NCI-H2171 (cell line): ENCODE results near the gene HMGXB3.

Experiments
- DNase-seq: peaks from one replicate; lab custom pipeline; 2025; lab: John Stamatoyannopoulos, UW

The HMGXB3 gene

GRCh38 chr5:150000256-150000989, at the start of gene HMGXB3, which contains the start of gene TIGD6:
TSS of gene HMGXB3 (plus strand) at chr5:150000739. CDS start at chr5:150004853, 4,114 bp downstream.
TSS of gene TIGD6 (minus strand) at chr5:150000654. CDS start at chr5:149996348, 4,306 bp downstream.
- DNase-seq = peak; percentile 72

- no peak for DNase-seq
These were observed 49.3 kb upstream of the HMGXB3 start for GRCh38 chr5:149951138-149951749.

GRCh38 chr5:149953436-149954121, 47.0 kb upstream of the HMGXB3 start:
- no peak for DNase-seq

- DNase-seq = no peak
These were observed 45.7 kb upstream of the HMGXB3 start for GRCh38 chr5:149954798-149955197.

GRCh38 chr5:149956685-149957084, 43.9 kb upstream of the HMGXB3 start:
- no peak for DNase-seq

- no peak for DNase-seq
These were observed 42.7 kb upstream of the HMGXB3 start for GRCh38 chr5:149957855-149958254.

GRCh38 chr5:149959406-149960236, 40.9 kb upstream of the HMGXB3 start:
- DNase-seq = no peak

- DNase-seq = peak; percentile 84
These were observed 40.0 kb upstream of the HMGXB3 start, which contains the start of gene SLC26A2 for GRCh38 chr5:149960272-149961185. TSS of gene SLC26A2 (plus strand) at chr5:149960758. CDS start at chr5:149977653, 16,895 bp downstream.

- DNase-seq = no peak
These were observed 39.3 kb upstream of the HMGXB3 start for GRCh38 chr5:149961186-149961685.

- DNase-seq = no peak
These were observed 38.6 kb upstream of the HMGXB3 start for GRCh38 chr5:149961957-149962409.

- no peak for DNase-seq
These were observed 37.8 kb upstream of the HMGXB3 start for GRCh38 chr5:149962601-149963300.

- DNase-seq = no peak
These were observed 36.8 kb upstream of the HMGXB3 start for GRCh38 chr5:149963729-149964128.

GRCh38 chr5:149966946-149967345, 33.6 kb upstream of the HMGXB3 start:
- DNase-seq = no peak

- no peak for DNase-seq
These were observed 31.2 kb upstream of the HMGXB3 start for GRCh38 chr5:149969181-149969930.

- no peak for DNase-seq
These were observed 25.1 kb upstream of the HMGXB3 start for GRCh38 chr5:149975409-149975808.

GRCh38 chr5:149979896-149980295, 20.6 kb upstream of the HMGXB3 start:
- no peak for DNase-seq

GRCh38 chr5:149981206-149981605, 19.3 kb upstream of the HMGXB3 start:
- DNase-seq = no peak

- DNase-seq = no peak
These were observed 18.0 kb upstream of the HMGXB3 start for GRCh38 chr5:149982505-149982904.

- DNase-seq = no peak
These were observed 12.4 kb upstream of the HMGXB3 start for GRCh38 chr5:149988126-149988525.
